CD4-positive, alpha-beta T cell (primary cell): ENCODE results near the gene ARMC9. TPM values are rescaled to one million over a fixed set of nuclear protein-coding genes. Genes with fewer than 3 reads are reported as not detected.

ENCODE experiments used
- ATAC-seq: fragments of 200-7000 bp; cut with Tn5 transposase; one replicate; pipeline ENCODE4 v1.10.0; 2022; ENCODE audit warnings: mild to moderate bottlenecking; ENCODE audit not compliant: poor library complexity
- CTCF ChIA-PET: fragments of 350-600 bp; sonication (Branson Sonifier 250); formaldehyde crosslinking; loops from one replicate; lab custom pipeline; 2021; ENCODE audit warnings: antibody characterized with exemption, inconsistent platforms; lab: Charles Lee
- POLR2A ChIA-PET: fragments of 350-600 bp; sonication (Branson Sonifier 250); formaldehyde crosslinking; loops from one replicate; lab custom pipeline; 2021; ENCODE audit warnings: antibody characterized with exemption, inconsistent platforms; lab: Charles Lee
- DNase-seq, 14 experiments: peaks; one replicate each; pipeline ENCODE4 v3.0.0-alpha.2; 2013 to 2020; ENCODE audit warnings: mixed read lengths in 2 of 14
- H3K27ac ChIP-seq, 2 donors: one replicate each; pipeline versions ENCODE4 v1.5.1 to v1.7.0; 2013; ENCODE audit warnings: low read length in 2 of 2, low read depth in 1 of 2, mild to moderate bottlenecking in 1 of 2
- H3K27me3 ChIP-seq, 2 experiments: 1 replicate in 1 of 2; 2 replicates in 1 of 2; pipeline versions ENCODE4 v1.6.1 to v1.7.0; 2013; ENCODE audit warnings: low read length in 2 of 2, control low read depth in 1 of 2, mild to moderate bottlenecking in 1 of 2, moderate library complexity in 1 of 2; ENCODE audit not compliant: insufficient read depth in 2 of 2, control insufficient read depth in 1 of 2
- H3K36me3 ChIP-seq: one replicate; pipeline ENCODE4 v1.6.1; 2013; ENCODE audit warnings: low read length, control low read depth; ENCODE audit not compliant: insufficient read depth
- H3K4me1 ChIP-seq: one replicate; pipeline ENCODE4 v1.6.1; 2013; ENCODE audit warnings: low read length, control low read depth; ENCODE audit not compliant: insufficient read depth
- H3K4me3 ChIP-seq: one replicate; pipeline ENCODE4 v1.5.1; 2013; ENCODE audit warnings: mild to moderate bottlenecking, low read length, moderate library complexity
- H3K9me3 ChIP-seq, 2 experiments: 1 replicate in 1 of 2; 2 replicates in 1 of 2; pipeline versions ENCODE4 v1.6.1 to v1.7.0; 2013; ENCODE audit warnings: low read length in 2 of 2, mild to moderate bottlenecking in 2 of 2, control low read depth in 1 of 2, moderate library complexity in 1 of 2; ENCODE audit not compliant: control insufficient read depth in 1 of 2, insufficient read depth in 1 of 2
- H3K27ac Mint-ChIP-seq: one replicate; pipeline ENCODE4 v1.8.0; 2020; ENCODE audit warnings: mixed read lengths
- H3K27me3 Mint-ChIP-seq: one replicate; pipeline ENCODE4 v1.8.0; 2021; ENCODE audit warnings: mixed read lengths
- H3K36me3 Mint-ChIP-seq: one replicate; pipeline ENCODE4 v1.8.0; 2021; ENCODE audit warnings: low read depth, mixed read lengths
- H3K4me1 Mint-ChIP-seq: one replicate; pipeline ENCODE4 v1.8.0; 2021; ENCODE audit warnings: low read depth, mixed read lengths
- H3K4me3 Mint-ChIP-seq: one replicate; pipeline ENCODE4 v1.8.0; 2020; ENCODE audit warnings: mild to moderate bottlenecking, mixed read lengths
- H3K9me3 Mint-ChIP-seq: one replicate; pipeline ENCODE4 v1.8.0; 2020; ENCODE audit warnings: mixed read lengths
- intact Hi-C, 2 experiments: fragments of 100-400 bp; cut with DNase I in 1 of 2; cut with micrococcal nuclease in 1 of 2; formaldehyde crosslinking; loops; one replicate each; pipeline versions ENCODE4 v1.15.1 to v1.9.0; 2023 to 2025; cut with DNase I, micrococcal nuclease
- total RNA-seq, 174 experiments: library from RNA in 2 of 174; stranded (reverse) in 2 of 174; gene quantifications; one replicate each; pipeline ENCODE4 v1.2.3 and lab custom pipeline; 2021 to 2026
- TF ChIP-seq, protein P1 (sequence below): fragments of 200-600 bp; IDR thresholded peaks from one replicate; pipeline ENCODE4 v1.8.0; 2022; ENCODE audit warnings: antibody characterized with exemption, mild to moderate bottlenecking

ARMC9 gene
- total RNA-seq, 2 experiments from 2014 or later, result 0.16 to 0.42 TPM

DNA sequence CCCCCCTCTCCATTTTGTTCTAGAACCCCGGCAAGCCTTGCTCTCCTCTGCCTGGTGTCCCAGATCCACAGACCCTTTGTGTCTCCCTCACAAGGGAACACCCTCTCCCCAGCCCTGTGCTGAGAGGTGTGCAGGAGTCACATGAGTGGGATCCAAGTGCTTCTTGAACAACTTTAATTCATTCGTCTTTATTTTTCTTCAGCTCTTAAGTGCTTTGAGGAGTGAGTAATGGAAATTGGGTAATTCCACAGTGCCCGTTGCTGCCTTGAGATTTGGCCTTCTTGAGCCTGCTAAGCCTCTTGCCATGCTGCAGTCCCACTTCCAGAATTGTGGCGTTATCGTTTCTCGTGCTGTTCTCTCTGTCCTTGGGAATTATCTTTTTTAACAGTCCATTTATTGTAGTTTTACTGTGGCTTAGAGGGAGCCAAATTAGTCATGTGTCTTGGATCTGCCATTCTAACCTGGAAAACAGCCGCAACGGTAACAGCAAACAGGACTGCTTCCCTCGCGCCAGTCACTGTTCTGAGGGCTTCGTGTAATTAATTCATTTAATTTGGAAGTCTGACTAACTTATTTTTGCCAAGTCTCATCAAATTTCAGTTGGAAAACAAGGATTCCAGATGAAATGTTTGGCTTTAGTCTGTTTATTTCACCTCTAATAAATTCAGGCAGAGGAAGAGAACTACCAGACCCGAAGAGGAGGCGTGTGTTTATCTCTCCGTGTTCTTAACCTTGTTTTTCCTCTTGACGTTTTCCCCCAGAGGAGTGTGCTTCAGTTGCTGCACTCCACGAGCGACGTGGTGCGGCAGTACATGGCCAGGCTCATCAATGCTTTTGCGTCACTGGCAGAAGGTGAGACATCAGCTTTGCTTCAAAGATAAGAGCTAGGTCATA, 72.0 kb downstream of the ARMC9 start:
- intact Hi-C loops, result no loop called here
- Histone ChIP-seq H3K4me3 (no peak overlapping the region), H3K27me3 (no peaks in the 10 kb centered on the region), H3K4me1 (no peaks in the 10 kb centered on the region), H3K36me3 (no peaks in the 10 kb centered on the region), H3K9me3 (no peaks in the 10 kb centered on the region), H3K27ac (no peak overlapping the region)
- ChIA-PET CTCF (no interaction called here), POLR2A (no interaction called here)
- Mint-ChIP-seq H3K27ac (no peak overlapping the region), H3K4me3 (no peak overlapping the region), H3K9me3 (no peaks in the 10 kb centered on the region), H3K36me3 (no peaks in the 10 kb centered on the region), H3K27me3 (no peaks in the 10 kb centered on the region), H3K4me1 (no peaks in the 10 kb centered on the region)
- DNase-seq (no peak), ATAC-seq (no peak)
- TF ChIP-seq, protein P1, sequence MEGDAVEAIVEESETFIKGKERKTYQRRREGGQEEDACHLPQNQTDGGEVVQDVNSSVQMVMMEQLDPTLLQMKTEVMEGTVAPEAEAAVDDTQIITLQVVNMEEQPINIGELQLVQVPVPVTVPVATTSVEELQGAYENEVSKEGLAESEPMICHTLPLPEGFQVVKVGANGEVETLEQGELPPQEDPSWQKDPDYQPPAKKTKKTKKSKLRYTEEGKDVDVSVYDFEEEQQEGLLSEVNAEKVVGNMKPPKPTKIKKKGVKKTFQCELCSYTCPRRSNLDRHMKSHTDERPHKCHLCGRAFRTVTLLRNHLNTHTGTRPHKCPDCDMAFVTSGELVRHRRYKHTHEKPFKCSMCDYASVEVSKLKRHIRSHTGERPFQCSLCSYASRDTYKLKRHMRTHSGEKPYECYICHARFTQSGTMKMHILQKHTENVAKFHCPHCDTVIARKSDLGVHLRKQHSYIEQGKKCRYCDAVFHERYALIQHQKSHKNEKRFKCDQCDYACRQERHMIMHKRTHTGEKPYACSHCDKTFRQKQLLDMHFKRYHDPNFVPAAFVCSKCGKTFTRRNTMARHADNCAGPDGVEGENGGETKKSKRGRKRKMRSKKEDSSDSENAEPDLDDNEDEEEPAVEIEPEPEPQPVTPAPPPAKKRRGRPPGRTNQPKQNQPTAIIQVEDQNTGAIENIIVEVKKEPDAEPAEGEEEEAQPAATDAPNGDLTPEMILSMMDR, result no peak

DNA sequence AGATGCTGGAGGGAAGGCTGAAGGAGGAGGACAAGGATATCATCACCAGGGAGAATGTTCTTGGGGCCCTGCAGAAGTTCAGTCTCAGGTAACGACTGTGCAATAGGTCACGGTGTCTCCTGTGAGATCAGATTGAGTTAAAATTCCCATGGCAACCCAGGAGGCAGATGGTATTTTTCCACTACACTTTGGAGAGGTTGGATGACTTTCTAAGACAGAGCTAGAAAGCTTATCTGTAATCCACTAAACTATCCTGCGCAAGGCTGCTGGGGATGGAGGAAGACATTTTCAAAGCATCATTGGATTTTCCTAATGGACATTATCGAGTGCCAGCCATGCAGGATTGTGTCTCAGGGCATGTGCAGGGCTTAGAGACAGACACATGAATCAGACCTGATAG, 74.6 kb downstream of the ARMC9 start:
- intact Hi-C loops, result no loop called here
- H3K4me1 ChIP-seq, result no peaks in the 10 kb centered on the region
- H3K36me3 Mint-ChIP-seq, result no peaks in the 10 kb centered on the region
- no peak overlapping the region for H3K4me3 Mint-ChIP-seq
- H3K27ac ChIP-seq, result no peak overlapping the region
- no peak overlapping the region for H3K4me3 ChIP-seq
- POLR2A ChIA-PET, result no interaction called here
- DNase-seq, result no peak
- CTCF ChIA-PET, result no interaction called here
- no peaks in the 10 kb centered on the region for H3K9me3 Mint-ChIP-seq
- no peak overlapping the region for H3K27ac Mint-ChIP-seq
- H3K9me3 ChIP-seq, result no peaks in the 10 kb centered on the region
- H3K36me3 ChIP-seq, result no peaks in the 10 kb centered on the region
- no peaks in the 10 kb centered on the region for H3K4me1 Mint-ChIP-seq
- no peaks in the 10 kb centered on the region for H3K27me3 ChIP-seq
- no peaks in the 10 kb centered on the region for H3K27me3 Mint-ChIP-seq
- TF ChIP-seq, protein P1, result no peak
- ATAC-seq, result no peak

DNA sequence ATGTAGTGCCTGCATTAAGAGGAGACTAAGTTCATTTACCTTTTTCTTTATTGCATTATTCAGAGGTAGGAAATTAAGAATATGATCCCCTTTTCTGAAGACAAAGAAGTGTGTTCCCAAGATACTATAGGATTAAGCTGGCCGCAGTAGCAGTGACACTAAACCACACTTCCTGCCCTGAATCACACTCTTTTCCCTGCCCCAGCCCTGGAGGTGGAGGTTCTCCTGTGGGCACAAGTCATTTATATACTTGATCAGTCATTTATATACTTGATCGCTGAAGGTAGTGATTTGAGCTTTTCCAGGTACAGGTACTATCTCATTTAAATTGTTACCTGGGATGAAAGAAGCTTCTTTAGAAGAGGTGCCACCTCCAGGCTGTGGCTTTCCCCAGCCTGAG, 78.6 kb downstream of the ARMC9 start:
- H3K27ac Mint-ChIP-seq, result no peak overlapping the region
- peaks cover 5% of the 10 kb centered on the region for H3K27me3 Mint-ChIP-seq
- no peaks in the 10 kb centered on the region for H3K4me1 Mint-ChIP-seq
- TF ChIP-seq, protein P1, result no peak
- POLR2A ChIA-PET, result no interaction called here
- no peak overlapping the region for H3K27ac ChIP-seq
- H3K36me3 Mint-ChIP-seq, result no peaks in the 10 kb centered on the region
- no peaks in the 10 kb centered on the region for H3K4me1 ChIP-seq
- H3K9me3 ChIP-seq, result no peaks in the 10 kb centered on the region
- H3K4me3 ChIP-seq, result no peak overlapping the region
- peaks cover 0 to 2% of the 10 kb centered on the region in 2 experiments for H3K27me3 ChIP-seq
- ATAC-seq (no peak), DNase-seq (no peak)
- no peak overlapping the region for H3K4me3 Mint-ChIP-seq
- intact Hi-C loops, result no loop called here
- no peaks in the 10 kb centered on the region for H3K9me3 Mint-ChIP-seq
- no peaks in the 10 kb centered on the region for H3K36me3 ChIP-seq
- CTCF ChIA-PET, result no interaction called here
